ENCODE data around the gene PRMT3.
"Not testable (repeated sequence)": the region's sequence is repeated elsewhere in the genome, so short reads cannot be mapped to it uniquely, and the experiment has no call there.

The PRMT3 gene

DNA sequence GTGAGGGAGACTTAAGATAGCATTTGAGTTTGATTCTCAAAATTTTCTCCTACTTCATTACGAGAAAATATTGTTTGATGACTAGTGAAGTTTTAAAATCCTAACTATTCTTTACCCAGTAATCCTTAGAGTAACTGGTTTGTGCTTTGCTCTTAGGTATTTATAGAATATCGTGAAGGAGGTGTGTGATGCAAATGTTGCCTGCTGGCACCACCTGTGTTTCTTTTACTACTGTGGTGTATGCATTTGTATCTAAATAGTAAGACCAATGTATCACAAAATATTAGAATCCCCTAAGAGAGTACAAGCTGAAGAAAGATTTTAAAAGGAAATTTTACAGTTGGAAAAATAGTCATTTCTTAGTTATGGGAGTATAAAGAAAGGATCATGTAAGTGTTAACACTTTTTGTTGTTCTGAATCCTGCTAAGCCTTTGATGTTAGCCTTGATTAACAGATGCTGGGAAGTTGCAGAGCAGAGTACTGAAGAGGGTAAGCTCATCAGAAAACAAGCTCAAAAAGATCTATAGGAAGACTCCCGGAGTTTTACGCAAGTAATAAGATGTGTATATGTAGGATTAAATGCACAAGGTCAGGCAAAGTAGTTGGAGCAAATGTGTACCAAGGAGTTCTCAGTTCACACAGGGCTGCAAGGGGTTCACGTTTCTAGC is 109.7 kb downstream of the PRMT3 start:
- no peak for DNase-seq (ENCODE audit: low read depth in 2 of 2, low spot score in 1 of 2)

DNA sequence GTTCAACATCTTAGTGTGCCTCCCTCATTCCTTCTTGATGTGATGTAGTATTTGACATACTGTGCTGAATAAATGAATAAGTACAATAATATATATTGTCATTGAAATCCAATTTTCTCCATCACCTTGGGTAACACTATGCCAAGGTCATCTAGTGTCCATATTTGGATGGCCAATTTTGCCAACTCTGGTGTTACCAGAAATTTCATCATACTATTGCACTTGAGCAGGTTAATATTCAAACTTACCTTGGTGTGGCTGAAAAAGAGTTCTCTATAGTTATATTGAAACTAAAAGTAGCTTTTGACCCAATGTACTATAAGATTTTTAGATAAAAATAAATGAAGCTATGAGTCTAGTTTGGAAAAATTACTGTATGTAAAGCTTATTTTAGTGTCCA is 113.7 kb downstream of the PRMT3 start:
- no peak for DNase-seq (ENCODE audit: low read depth in 2 of 2, low spot score in 1 of 2)

DNA sequence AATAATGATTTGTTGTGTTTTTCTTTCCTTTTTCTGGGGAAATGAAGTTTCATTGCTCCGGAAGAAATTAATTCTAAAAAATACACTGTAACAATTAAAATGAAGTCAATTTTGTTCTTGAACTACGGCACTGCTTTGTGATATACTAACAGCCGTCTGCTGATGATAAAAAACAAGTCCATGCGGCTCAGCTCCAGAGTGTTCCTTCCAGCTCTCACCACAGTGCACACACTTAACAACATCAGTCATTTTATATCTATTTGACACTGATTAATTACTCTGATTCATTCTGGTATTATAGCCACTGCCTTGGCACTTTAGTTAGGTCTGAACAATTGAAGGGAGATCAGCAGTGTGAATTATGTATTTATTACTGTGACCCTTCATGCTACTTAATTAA is 114.5 kb downstream of the PRMT3 start:
- no peak for DNase-seq (ENCODE audit: low read depth in 2 of 2, low spot score in 1 of 2)

- no peak for DNase-seq (ENCODE audit: low read depth in 2 of 2, low spot score in 1 of 2)
These were observed 124.5 kb downstream of the PRMT3 start for GRCh38 chr11:20511982-20512381.

DNA sequence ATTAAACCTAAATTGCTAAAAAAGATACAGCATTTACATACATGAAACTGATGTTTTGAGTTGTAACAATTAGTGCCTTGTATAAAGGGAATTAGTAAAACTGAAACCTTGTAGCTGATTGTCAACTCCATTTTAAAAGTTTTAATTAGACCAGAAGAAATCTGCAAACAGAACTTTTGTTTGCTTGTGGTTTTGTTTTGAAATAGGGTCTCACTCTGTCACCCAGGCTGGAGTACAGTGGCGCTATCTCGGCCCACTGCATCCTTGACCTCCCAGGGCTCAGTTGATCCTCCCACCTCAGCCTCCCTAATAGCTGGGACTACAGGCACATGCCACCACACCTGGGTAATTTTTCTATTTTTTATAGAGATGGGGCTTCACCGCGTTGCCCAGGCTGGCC is 125.4 kb downstream of the PRMT3 start:
- no peak for DNase-seq (ENCODE audit: low read depth in 2 of 2, low spot score in 1 of 2)

GRCh38 chr11:20518323-20518834 is 130.9 kb downstream of the PRMT3 start:
- DNase-seq (ENCODE audit: low read depth in 2 of 2, low spot score in 1 of 2): no peak

- no peak for DNase-seq (ENCODE audit: low read depth in 2 of 2, low spot score in 1 of 2)
These were observed 135.0 kb downstream of the PRMT3 start for GRCh38 chr11:20522536-20522935.

- DNase-seq (ENCODE audit: low read depth in 2 of 2, low spot score in 1 of 2): no peak
These were observed 142.2 kb downstream of the PRMT3 start for GRCh38 chr11:20529757-20530156.

DNA sequence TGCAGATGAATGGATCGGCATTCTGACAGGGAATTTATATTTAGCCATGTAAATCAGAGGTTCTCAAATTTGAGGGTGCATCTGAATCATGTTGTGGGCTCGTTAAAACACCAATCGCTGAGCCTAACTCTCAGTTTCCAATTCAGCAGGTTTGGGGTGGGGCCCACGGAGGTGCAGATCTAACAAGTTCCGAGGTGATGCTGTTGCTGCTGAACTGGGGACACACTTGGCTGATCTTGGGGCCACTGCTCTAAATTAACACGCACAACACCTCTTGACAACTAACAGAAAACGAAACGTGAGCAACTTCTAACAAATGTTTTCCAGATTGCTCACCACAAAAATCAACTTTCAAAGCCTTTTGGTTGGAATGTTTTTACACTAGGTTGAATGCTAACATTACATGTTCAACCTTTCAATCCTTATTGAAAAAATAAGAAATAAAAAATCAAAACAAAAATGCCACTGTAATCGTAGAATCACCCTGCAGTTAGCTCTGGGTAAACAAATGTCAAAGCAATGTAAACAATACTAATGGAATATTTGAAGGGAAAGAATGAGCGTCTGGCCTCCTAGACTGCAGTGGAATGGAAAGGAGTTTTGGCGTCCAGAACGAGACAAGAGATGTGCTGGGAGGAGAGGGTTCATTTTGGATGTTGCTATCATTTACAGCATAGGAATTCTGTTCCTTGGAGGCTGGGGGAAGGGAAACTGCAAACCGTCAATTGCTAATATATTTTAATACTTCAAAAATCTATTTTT is 143.6 kb downstream of the PRMT3 start:
- no peak for DNase-seq (ENCODE audit: low read depth in 2 of 2, low spot score in 1 of 2)

GRCh38 chr11:20535271-20535881 is 147.9 kb downstream of the PRMT3 start:
- no peak for DNase-seq (ENCODE audit: low read depth in 2 of 2, low spot score in 1 of 2)

DNA sequence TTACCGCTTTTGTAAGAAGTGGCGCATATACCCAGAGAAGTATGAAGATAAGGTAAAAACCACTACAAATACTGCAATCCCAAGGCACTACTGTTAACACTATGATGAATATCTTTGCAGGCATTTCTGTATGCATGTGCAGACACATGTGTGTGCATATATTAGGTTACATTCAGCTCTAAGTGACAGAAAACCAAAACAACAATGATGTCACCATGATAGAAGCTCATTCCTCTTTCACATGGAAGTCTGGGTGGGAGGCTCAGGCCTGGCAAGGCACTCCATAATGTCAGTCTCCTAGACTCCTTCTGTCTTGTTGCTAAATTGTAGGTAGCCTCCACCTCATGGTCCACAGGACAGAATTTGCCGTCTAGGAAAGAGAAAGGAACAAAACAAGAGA is 148.8 kb downstream of the PRMT3 start:
- no peak for DNase-seq (ENCODE audit: low read depth in 2 of 2, low spot score in 1 of 2)

GRCh38 chr11:20536784-20537183 is 149.3 kb downstream of the PRMT3 start:
- no peak for DNase-seq (ENCODE audit: low read depth in 2 of 2, low spot score in 1 of 2)

- no peak for DNase-seq (ENCODE audit: low read depth in 2 of 2, low spot score in 1 of 2)
These were observed 154.0 kb downstream of the PRMT3 start for GRCh38 chr11:20541503-20541902.

GRCh38 chr11:20544603-20545237 is 157.2 kb downstream of the PRMT3 start:
- DNase-seq (ENCODE audit: low read depth in 2 of 2, low spot score in 1 of 2): no peak

GRCh38 chr11:20547411-20547810 is 159.9 kb downstream of the PRMT3 start:
- DNase-seq (ENCODE audit: low read depth in 2 of 2, low spot score in 1 of 2): no peak

GRCh38 chr11:20551096-20551495 is 163.6 kb downstream of the PRMT3 start:
- no peak for DNase-seq (ENCODE audit: low read depth in 2 of 2, low spot score in 1 of 2)

GRCh38 chr11:20555783-20556182 is 168.3 kb downstream of the PRMT3 start:
- no peak for DNase-seq (ENCODE audit: low read depth in 2 of 2, low spot score in 1 of 2)

GRCh38 chr11:20556396-20556795 is 168.9 kb downstream of the PRMT3 start:
- DNase-seq (ENCODE audit: low read depth in 2 of 2, low spot score in 1 of 2): not testable (repeated sequence)

DNA sequence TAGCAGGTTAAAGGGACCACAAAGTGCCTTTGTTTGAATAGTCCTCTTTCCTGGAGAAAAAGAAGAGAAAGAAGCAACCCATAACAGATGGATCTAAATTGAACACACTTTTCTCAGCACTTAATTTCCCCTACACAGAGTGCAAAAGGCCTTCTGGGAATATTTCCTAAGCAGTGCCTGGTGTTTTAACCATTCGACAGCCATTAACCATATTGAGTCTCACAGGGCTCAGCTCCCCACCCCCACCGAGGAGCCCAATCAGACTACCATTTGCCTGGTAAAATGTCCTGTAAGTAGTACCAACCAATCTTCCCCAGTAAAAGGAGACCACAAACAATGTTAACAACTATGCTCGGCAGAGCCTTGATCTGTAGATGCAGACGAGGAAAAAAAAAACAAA is 171.2 kb downstream of the PRMT3 start:
- DNase-seq (ENCODE audit: low read depth in 2 of 2, low spot score in 1 of 2): no peak

All from stimulated activated CD8-positive, alpha-beta memory T cell treated with anti-CD3 and anti-CD28 coated beads, Interleukin-4, amount 100 ng/mL, for 4 hours (primary cell).